ENCODE results near the gene ERCC8.
A peak's percentile ranks its signal among the peaks of the same experiment; 100 is the strongest.

Gene ERCC8

GRCh38 chr5:60843936-60844905, 100.6 kb downstream of the ERCC8 start, which contains the start of gene ELOVL7:
ELOVL7 (minus strand) TSS chr5:60844269; CDS start chr5:60787397, 56,872 bp downstream.
- in situ Hi-C loops (cut with HindIII; ENCODE audit: low pct_ligation_motif_present, low sequenced_read_pairs), result no loop called here
- Histone ChIP-seq H3K4me3 (ENCODE audit: low read depth, low read length) (peak within 1 kb of the TSS; percentile 61), H3K27me3 (replicated peaks) (peaks cover 12% of the 10 kb centered on the region), H3K27ac (no peak within 1 kb of the TSS), H3K36me3 (replicated peaks) (no peaks in the 10 kb centered on the region)
- TF ChIP-seq CTCF (IDR thresholded peaks at IDR 0.05; ENCODE audit: low read depth, low read length, missing control alignments), result peak; percentile 12
- DNase-seq, result peak; percentile 14

- in situ Hi-C loops (cut with HindIII; ENCODE audit: low pct_ligation_motif_present, low sequenced_read_pairs), result no loop called here
- Histone ChIP-seq H3K27me3 (replicated peaks) (peaks cover 12% of the 10 kb centered on the region), H3K4me3 (ENCODE audit: low read depth, low read length) (peak overlapping the region; percentile 61), H3K27ac (no peak overlapping the region), H3K36me3 (replicated peaks) (no peaks in the 10 kb centered on the region)
- no peak for DNase-seq
- TF ChIP-seq CTCF (IDR thresholded peaks at IDR 0.05; ENCODE audit: low read depth, low read length, missing control alignments), result no peak
Measured at GRCh38 chr5:60843386-60843935, 101.4 kb downstream of the ERCC8 start.

- no peak overlapping the region for H3K27ac ChIP-seq
- peak overlapping the region; percentile 61 for H3K4me3 ChIP-seq (ENCODE audit: low read depth, low read length)
- no peak for DNase-seq
- no peak for TF ChIP-seq CTCF (IDR thresholded peaks at IDR 0.05; ENCODE audit: low read depth, low read length, missing control alignments)
- in situ Hi-C loops (cut with HindIII; ENCODE audit: low pct_ligation_motif_present, low sequenced_read_pairs), result no loop called here
- no peaks in the 10 kb centered on the region for H3K36me3 ChIP-seq (replicated peaks)
- H3K27me3 ChIP-seq (replicated peaks), result peaks cover 12% of the 10 kb centered on the region
Measured at GRCh38 chr5:60842871-60843385, 101.9 kb downstream of the ERCC8 start.

GRCh38 chr5:60841361-60841760, 103.5 kb downstream of the ERCC8 start:
- no peak for TF ChIP-seq CTCF (IDR thresholded peaks at IDR 0.05; ENCODE audit: low read depth, low read length, missing control alignments)
- Histone ChIP-seq H3K36me3 (replicated peaks) (no peaks in the 10 kb centered on the region), H3K27me3 (replicated peaks) (peaks cover 12% of the 10 kb centered on the region), H3K27ac (no peak overlapping the region), H3K4me3 (ENCODE audit: low read depth, low read length) (no peak overlapping the region)
- no peak for DNase-seq
- in situ Hi-C loops (cut with HindIII; ENCODE audit: low pct_ligation_motif_present, low sequenced_read_pairs), result no loop called here

GRCh38 chr5:60836131-60836530, 108.7 kb downstream of the ERCC8 start:
- Histone ChIP-seq H3K27me3 (replicated peaks) (no peaks in the 10 kb centered on the region), H3K36me3 (replicated peaks) (no peaks in the 10 kb centered on the region), H3K4me3 (ENCODE audit: low read depth, low read length) (no peak overlapping the region), H3K27ac (no peak overlapping the region)
- in situ Hi-C loops (cut with HindIII; ENCODE audit: low pct_ligation_motif_present, low sequenced_read_pairs), result no loop called here
- DNase-seq, result no peak
- TF ChIP-seq CTCF (IDR thresholded peaks at IDR 0.05; ENCODE audit: low read depth, low read length, missing control alignments), result no peak

All from brain microvascular endothelial cell (primary cell).